Body of pancreas (tissue), 4 donors: ENCODE data around the gene INTS2.

Source experiments
- POLR2A ChIP-seq, 3 donors: fragments of 450-650 bp; IDR thresholded peaks; one replicate each; pipeline ENCODE4 v1.6.1; 2016; ENCODE audit warnings: antibody characterized with exemption in 3 of 3, mild to moderate bottlenecking in 2 of 3
- TF ChIP-seq, protein P1 (sequence below), 7 experiments: fragments of 450-650 bp in 4 of 7; fragments of 200-600 bp in 3 of 7; sonication (generic) in 3 of 7; IDR thresholded peaks; one replicate each; pipeline ENCODE4 v1.5.1; 2016 to 2019; ENCODE audit warnings: antibody characterized with exemption in 7 of 7

DNA sequence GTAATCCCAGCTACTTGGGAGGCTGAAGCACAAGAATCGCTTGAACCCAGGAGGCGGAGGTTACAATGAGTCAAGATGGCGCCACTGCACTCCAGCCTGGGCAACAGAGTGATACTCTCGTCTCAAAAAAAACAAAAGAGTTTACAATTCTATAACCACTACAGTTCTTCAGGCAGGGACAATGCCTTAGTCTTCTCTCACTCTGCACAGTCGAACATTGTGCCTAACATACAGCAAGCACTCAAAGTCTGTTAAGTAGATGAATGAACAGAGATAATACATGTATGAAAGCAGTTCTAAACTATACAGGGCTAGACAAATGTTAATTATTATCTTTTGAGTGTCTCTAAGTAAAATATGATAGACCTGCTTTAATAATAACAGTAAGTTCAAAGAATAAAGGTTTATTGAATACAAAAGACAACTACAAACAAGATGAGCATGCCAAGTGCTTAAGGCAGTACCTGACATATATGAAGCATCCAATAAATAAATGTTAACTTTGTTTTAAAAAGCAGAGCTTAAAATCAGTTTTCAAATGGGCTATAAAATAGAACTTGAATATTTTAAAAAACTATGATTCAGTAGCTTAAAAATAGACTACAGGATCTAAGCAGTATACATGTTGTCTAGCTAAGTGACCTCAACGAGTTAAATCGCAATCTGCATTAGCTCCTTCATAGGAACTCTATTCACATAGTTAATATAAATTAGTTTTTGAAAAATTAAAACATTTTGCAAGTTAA, 19.3 kb downstream of the INTS2 start:
- TF ChIP-seq POLR2A (IDR thresholded peaks at IDR 0.05), result no peak
- TF ChIP-seq, protein P1, sequence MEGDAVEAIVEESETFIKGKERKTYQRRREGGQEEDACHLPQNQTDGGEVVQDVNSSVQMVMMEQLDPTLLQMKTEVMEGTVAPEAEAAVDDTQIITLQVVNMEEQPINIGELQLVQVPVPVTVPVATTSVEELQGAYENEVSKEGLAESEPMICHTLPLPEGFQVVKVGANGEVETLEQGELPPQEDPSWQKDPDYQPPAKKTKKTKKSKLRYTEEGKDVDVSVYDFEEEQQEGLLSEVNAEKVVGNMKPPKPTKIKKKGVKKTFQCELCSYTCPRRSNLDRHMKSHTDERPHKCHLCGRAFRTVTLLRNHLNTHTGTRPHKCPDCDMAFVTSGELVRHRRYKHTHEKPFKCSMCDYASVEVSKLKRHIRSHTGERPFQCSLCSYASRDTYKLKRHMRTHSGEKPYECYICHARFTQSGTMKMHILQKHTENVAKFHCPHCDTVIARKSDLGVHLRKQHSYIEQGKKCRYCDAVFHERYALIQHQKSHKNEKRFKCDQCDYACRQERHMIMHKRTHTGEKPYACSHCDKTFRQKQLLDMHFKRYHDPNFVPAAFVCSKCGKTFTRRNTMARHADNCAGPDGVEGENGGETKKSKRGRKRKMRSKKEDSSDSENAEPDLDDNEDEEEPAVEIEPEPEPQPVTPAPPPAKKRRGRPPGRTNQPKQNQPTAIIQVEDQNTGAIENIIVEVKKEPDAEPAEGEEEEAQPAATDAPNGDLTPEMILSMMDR (IDR thresholded peaks at IDR 0.05), result no peak
